Inflammatory macrophage treated with lipopolysaccharide for 1 hour (primary cell): ENCODE measurements around the gene PLXND1.

Experiments
- DNase-seq, 2 donors: peaks; one replicate each; pipeline ENCODE4 v3.0.0-alpha.2; 2020 to 2022

The PLXND1 gene

GRCh38 chr3:129561619-129562248 lies 44.7 kb downstream of the PLXND1 start:
- no peak for DNase-seq

- no peak for DNase-seq
These were observed 45.4 kb downstream of the PLXND1 start for GRCh38 chr3:129560911-129561594.

GRCh38 chr3:129560269-129560787 lies 46.1 kb downstream of the PLXND1 start:
- no peak for DNase-seq

GRCh38 chr3:129559565-129560079 lies 46.9 kb downstream of the PLXND1 start:
- DNase-seq: no peak

GRCh38 chr3:129558772-129559564 lies 47.5 kb downstream of the PLXND1 start:
- DNase-seq: no peak

- no peak for DNase-seq
These were observed 48.2 kb downstream of the PLXND1 start for GRCh38 chr3:129558081-129558771.

- no peak for DNase-seq
These were observed 49.0 kb downstream of the PLXND1 start for GRCh38 chr3:129557548-129557894.

- no peak for DNase-seq
These were observed 49.5 kb downstream of the PLXND1 start for GRCh38 chr3:129556890-129557547.

- DNase-seq: no peak
These were observed 50.1 kb downstream of the PLXND1 start for GRCh38 chr3:129556358-129556695.

GRCh38 chr3:129555616-129556357 lies 50.7 kb downstream of the PLXND1 start:
- peak in 1 of 2 donors; percentile 50 for DNase-seq

GRCh38 chr3:129555153-129555550 lies 51.3 kb downstream of the PLXND1 start:
- DNase-seq: no peak

GRCh38 chr3:129554356-129555152 lies 51.9 kb downstream of the PLXND1 start:
- DNase-seq: no peak

- peak; percentile 76 to 80 for DNase-seq
These were observed 52.8 kb downstream of the PLXND1 start for GRCh38 chr3:129553719-129554118.

GRCh38 chr3:129553171-129553570 lies 53.3 kb downstream of the PLXND1 start:
- no peak for DNase-seq

GRCh38 chr3:129552287-129553050 lies 54.0 kb downstream of the PLXND1 start:
- no peak for DNase-seq

GRCh38 chr3:129549805-129550204 lies 56.7 kb downstream of the PLXND1 start:
- no peak for DNase-seq

GRCh38 chr3:129549006-129549800 lies 57.3 kb downstream of the PLXND1 start:
- DNase-seq: peak; percentile 46 to 65

GRCh38 chr3:129548104-129548965 lies 58.1 kb downstream of the PLXND1 start:
- no peak for DNase-seq
